Memory B cell (primary cell): ENCODE results near the gene DCAF7.
A peak's percentile ranks its signal among the peaks of the same experiment; 100 is the strongest.

Source experiments
- ATAC-seq: fragments of 150-1000 bp; cut with Tn5 transposase; 2 replicates; pipeline ENCODE4 v1.10.0; 2021; ENCODE audit warnings: low read depth, mild to moderate bottlenecking, moderate library complexity
- DNase-seq, 2 donors: peaks; one replicate each; pipeline ENCODE4 v3.0.0; 2022; ENCODE audit warnings: low spot score in 2 of 2
- H3K27ac Mint-ChIP-seq: one replicate; pipeline ENCODE4 v1.8.0; 2022; ENCODE audit warnings: mild to moderate bottlenecking, moderate library complexity, mixed read lengths
- H3K27me3 Mint-ChIP-seq: one replicate; pipeline ENCODE4 v1.8.0; 2022; ENCODE audit warnings: mixed read lengths
- H3K36me3 Mint-ChIP-seq: one replicate; pipeline ENCODE4 v1.8.0; 2022; ENCODE audit warnings: mild to moderate bottlenecking, mixed read lengths
- H3K4me1 Mint-ChIP-seq: one replicate; pipeline ENCODE4 v1.8.0; 2022; ENCODE audit warnings: mixed read lengths
- H3K4me3 Mint-ChIP-seq: one replicate; pipeline ENCODE4 v1.8.0; 2022; ENCODE audit warnings: mild to moderate bottlenecking, moderate library complexity, mixed read lengths
- H3K9me3 Mint-ChIP-seq: one replicate; pipeline ENCODE4 v1.8.0; 2022; ENCODE audit warnings: mixed read lengths

DCAF7 gene

DNA sequence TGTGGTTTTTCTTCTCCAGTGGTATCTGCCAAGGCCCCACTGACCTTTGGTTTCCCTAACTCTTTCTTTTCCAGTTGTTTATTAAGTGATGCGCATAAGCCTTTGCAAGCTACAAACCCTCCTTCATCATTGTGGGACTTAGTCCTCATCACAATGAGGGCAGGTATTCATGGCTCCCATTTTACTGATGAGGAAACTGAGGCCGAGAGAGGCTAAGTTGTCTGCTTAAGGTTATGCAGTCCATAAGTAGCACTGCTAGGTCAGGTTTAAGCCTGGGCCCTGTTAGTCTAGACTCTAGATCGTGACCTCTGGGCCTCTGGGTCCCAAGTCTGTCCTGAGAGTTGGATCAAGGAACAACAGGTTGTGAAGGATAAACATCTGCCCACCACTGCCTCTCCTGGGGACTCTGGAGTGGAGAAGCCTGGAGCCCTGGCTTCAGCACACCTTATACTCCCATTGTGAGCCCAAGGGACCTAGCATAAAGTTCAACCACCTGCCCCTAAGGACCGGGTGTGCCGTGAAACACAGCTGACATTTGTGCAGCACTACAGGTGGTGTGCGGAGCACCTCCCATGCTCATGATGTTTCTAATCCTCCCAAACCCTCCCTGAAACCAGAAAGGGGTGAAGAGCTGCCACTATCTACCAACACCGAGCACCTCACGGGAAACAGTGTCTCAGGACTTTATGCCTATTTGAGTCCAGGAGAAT, 32.3 kb upstream of the DCAF7 start:
- no peaks in the 10 kb centered on the region for H3K9me3 Mint-ChIP-seq
- peaks cover 11% of the 10 kb centered on the region for H3K27me3 Mint-ChIP-seq
- no peaks in the 10 kb centered on the region for H3K36me3 Mint-ChIP-seq
- no peak overlapping the region for H3K27ac Mint-ChIP-seq
- peaks cover 3% of the 10 kb centered on the region for H3K4me1 Mint-ChIP-seq
- no peak for DNase-seq
- no peak for ATAC-seq
- H3K4me3 Mint-ChIP-seq = no peak overlapping the region

DNA sequence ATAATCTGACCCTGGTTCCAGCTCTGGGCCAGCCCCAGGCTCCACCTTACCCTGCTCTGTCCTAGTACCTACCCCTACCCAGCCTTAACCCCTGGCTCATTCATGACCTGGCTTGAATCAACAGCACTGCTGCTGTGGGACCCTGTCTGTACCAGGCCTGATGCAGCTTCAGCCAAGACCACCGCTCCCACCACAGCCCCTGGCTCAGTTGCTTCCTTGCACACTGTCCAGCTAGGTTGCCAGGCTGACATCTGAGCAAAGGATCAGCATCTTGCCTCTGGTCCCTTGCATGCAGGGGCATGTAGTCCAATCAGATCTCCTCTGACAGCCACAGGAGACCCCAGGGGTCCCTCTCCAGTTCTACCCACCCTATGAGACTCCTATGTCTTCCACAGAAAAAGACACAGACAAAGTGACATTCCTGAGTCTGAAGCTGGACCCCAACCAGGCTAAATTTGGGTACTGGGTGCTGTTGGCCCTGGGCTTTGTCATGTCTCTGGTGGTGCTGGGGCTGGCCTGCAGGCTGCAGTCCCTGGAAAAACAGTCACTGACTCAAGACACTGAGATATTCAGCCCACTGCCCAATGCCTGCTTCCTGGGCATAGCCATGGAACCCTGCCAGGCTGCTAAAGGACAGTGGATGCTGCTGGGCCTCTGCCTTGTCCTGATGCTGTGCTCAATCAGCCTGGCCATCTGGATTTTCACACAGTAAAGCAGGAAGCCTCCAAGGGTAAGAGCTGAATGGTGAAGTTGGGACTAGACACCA, 31.0 kb upstream of the DCAF7 start:
- ATAC-seq (no peak), DNase-seq (no peak)
- H3K9me3 Mint-ChIP-seq = peaks cover 3% of the 10 kb centered on the region
- H3K27ac Mint-ChIP-seq = no peak overlapping the region
- H3K36me3 Mint-ChIP-seq = no peaks in the 10 kb centered on the region
- H3K27me3 Mint-ChIP-seq = peaks cover 19% of the 10 kb centered on the region
- H3K4me1 Mint-ChIP-seq = peaks cover 7% of the 10 kb centered on the region
- H3K4me3 Mint-ChIP-seq = no peak overlapping the region

GRCh38 chr17:63519972-63520882, 30.1 kb upstream of the DCAF7 start:
- peaks cover 22% of the 10 kb centered on the region for H3K27me3 Mint-ChIP-seq
- no peak for DNase-seq

DNA sequence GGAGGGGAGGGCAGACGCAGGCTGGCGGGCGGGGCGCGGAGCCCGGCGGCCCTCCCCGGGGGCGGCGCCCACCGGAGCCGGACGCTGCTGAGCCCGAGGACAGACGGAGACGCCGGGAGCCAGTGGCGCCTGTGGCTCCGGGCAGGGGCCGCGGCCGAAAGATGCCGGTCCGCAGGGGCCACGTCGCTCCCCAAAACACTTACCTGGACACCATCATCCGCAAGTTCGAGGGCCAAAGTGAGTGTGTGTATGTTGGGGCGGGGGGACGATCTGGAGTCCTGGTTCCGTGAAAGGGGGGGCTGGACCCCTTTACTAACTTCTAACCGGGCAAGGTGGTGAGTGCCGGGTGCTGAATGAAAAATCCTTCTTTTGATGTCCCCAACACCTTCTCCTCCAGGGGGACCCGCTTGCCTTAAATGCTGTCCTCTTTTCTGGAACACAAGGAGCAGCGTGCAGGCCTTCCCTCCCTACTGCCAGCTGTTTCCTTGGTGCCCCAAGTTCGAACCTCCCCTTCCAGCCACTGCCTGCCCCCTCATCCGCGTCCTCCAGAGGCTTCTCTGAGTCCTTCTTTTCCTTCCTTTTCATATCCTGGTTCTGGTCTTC, 26.9 kb upstream of the DCAF7 start, which contains the start of gene KCNH6:
Gene KCNH6, plus strand, starts transcription at position 106 of the 603 bp plus-strand sequence. Its CDS starts 56 bp downstream, at position 162.
- H3K4me3 Mint-ChIP-seq = peak within 1 kb of the TSS; percentile 40

More at GRCh38 chr17:63519972-63520882, 30.1 kb upstream of the DCAF7 start:
- no peak overlapping the region for H3K4me3 Mint-ChIP-seq
- no peaks in the 10 kb centered on the region for H3K36me3 Mint-ChIP-seq
- peaks cover 7% of the 10 kb centered on the region for H3K4me1 Mint-ChIP-seq
- H3K9me3 Mint-ChIP-seq = peaks cover 3% of the 10 kb centered on the region
- no peak for ATAC-seq
- H3K27ac Mint-ChIP-seq = no peak overlapping the region

DNA sequence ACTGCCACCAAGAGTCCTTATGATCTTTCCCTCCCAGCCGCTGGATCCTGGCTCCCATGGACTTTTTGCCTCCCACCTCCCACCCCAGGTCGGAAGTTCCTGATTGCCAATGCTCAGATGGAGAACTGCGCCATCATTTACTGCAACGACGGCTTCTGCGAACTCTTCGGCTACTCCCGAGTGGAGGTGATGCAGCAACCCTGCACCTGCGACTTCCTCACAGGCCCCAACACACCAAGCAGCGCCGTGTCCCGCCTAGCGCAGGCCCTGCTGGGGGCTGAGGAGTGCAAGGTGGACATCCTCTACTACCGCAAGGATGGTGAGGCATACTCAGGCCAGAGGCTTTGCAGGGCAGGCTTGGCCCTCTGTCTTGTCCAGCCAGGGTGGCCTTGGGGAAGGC, 26.2 kb upstream of the DCAF7 start:
- Mint-ChIP-seq H3K27ac (no peak overlapping the region), H3K4me1 (peaks cover 5% of the 10 kb centered on the region), H3K4me3 (peak overlapping the region; percentile 40), H3K36me3 (no peaks in the 10 kb centered on the region), H3K9me3 (peaks cover 3% of the 10 kb centered on the region), H3K27me3 (peaks cover 26% of the 10 kb centered on the region)
- DNase-seq (no peak), ATAC-seq (no peak)

More for the DNA sequence above, 26.9 kb upstream of the DCAF7 start, which contains the start of gene KCNH6:
- no peaks in the 10 kb centered on the region for H3K36me3 Mint-ChIP-seq
- H3K4me1 Mint-ChIP-seq = peaks cover 5% of the 10 kb centered on the region
- no peak within 1 kb of the TSS for H3K27ac Mint-ChIP-seq
- peaks cover 26% of the 10 kb centered on the region for H3K27me3 Mint-ChIP-seq
- ATAC-seq (no peak), DNase-seq (no peak)
- H3K9me3 Mint-ChIP-seq = peaks cover 3% of the 10 kb centered on the region

GRCh38 chr17:63525190-63525946, 24.9 kb upstream of the DCAF7 start:
- H3K27ac Mint-ChIP-seq = no peak overlapping the region
- peaks cover 26% of the 10 kb centered on the region for H3K27me3 Mint-ChIP-seq
- no peak overlapping the region for H3K4me3 Mint-ChIP-seq
- ATAC-seq = no peak
- DNase-seq = no peak
- peaks cover 5% of the 10 kb centered on the region for H3K4me1 Mint-ChIP-seq
- no peaks in the 10 kb centered on the region for H3K36me3 Mint-ChIP-seq
- H3K9me3 Mint-ChIP-seq = peaks cover 3% of the 10 kb centered on the region

GRCh38 chr17:63526861-63527260, 23.4 kb upstream of the DCAF7 start:
- peaks cover 3% of the 10 kb centered on the region for H3K9me3 Mint-ChIP-seq
- no peak overlapping the region for H3K4me3 Mint-ChIP-seq
- no peak overlapping the region for H3K27ac Mint-ChIP-seq
- no peaks in the 10 kb centered on the region for H3K36me3 Mint-ChIP-seq
- H3K27me3 Mint-ChIP-seq = peaks cover 23% of the 10 kb centered on the region
- peaks cover 5% of the 10 kb centered on the region for H3K4me1 Mint-ChIP-seq
- ATAC-seq = no peak
- no peak for DNase-seq

- H3K4me3 Mint-ChIP-seq = no peak overlapping the region
- H3K27me3 Mint-ChIP-seq = peaks cover 20% of the 10 kb centered on the region
- H3K27ac Mint-ChIP-seq = no peak overlapping the region
- DNase-seq (no peak), ATAC-seq (no peak)
- peaks cover 3% of the 10 kb centered on the region for H3K9me3 Mint-ChIP-seq
- peaks cover 5% of the 10 kb centered on the region for H3K4me1 Mint-ChIP-seq
- no peaks in the 10 kb centered on the region for H3K36me3 Mint-ChIP-seq
Observed at GRCh38 chr17:63528183-63528582, 22.1 kb upstream of the DCAF7 start.

DNA sequence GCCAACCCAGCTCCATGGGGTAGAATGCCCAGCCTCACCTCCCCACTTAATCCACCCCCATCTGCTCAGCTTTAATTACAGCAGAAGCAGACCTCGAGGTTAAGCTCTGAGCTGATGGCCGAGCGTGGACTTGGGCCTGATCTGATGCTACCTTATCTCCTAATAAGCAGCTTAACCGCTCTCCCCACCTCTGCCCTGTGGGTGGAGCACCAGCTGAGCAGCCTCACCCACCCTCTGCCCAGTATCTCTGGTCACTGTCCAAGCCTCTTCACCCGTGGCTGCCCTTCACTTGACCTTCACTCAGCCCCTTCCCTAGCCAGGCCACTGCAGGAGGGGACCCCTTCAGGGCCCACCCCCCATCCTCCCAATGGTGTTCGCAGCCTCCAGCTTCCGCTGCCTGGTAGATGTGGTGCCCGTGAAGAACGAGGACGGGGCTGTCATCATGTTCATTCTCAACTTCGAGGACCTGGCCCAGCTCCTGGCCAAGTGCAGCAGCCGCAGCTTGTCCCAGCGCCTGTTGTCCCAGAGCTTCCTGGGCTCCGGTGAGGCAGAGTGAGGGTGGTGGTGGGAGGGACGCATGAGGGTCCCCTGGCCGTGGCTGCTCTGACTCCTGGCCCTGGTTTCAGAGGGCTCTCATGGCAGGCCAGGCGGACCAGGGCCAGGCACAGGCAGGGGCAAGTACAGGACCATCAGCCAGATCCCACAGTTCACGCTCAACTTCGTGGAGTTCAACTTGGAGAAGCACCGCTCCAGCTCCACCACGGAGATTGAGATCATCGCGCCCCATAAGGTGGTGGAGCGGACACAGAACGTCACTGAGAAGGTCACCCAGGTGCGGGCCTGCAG, 20.3 kb upstream of the DCAF7 start:
- peaks cover 16% of the 10 kb centered on the region for H3K27me3 Mint-ChIP-seq
- no peaks in the 10 kb centered on the region for H3K9me3 Mint-ChIP-seq
- ATAC-seq = no peak
- H3K4me3 Mint-ChIP-seq = no peak overlapping the region
- no peak for DNase-seq
- H3K27ac Mint-ChIP-seq = no peak overlapping the region
- no peaks in the 10 kb centered on the region for H3K36me3 Mint-ChIP-seq
- no peaks in the 10 kb centered on the region for H3K4me1 Mint-ChIP-seq

DNA sequence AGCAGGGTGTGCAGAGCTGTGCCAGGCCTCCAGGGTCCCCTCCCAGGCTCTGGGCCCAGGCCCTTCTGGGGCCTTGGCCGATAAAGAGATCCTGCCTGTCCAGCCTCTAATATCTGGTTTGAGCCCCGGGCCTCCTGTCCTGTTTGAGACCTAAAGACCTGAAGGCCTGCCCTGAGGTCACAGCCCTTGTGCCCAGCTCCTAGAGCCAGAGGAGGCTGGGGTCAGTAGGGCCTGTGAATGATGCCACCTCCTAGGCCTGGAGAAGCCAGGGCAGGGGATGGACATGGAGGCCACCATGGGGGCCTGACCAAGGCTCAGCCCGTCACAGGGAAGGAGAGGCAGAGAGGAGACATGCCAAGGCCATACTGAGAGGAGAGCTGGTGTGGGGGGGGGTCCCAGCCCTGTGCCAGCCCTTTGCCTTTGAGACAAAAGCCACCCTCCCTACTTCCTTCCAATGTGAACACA, 19.7 kb upstream of the DCAF7 start:
- H3K36me3 Mint-ChIP-seq = no peaks in the 10 kb centered on the region
- no peaks in the 10 kb centered on the region for H3K4me1 Mint-ChIP-seq
- no peaks in the 10 kb centered on the region for H3K9me3 Mint-ChIP-seq

GRCh38 chr17:63531022-63531965, 19.0 kb upstream of the DCAF7 start:
- Mint-ChIP-seq H3K4me3 (no peak overlapping the region), H3K9me3 (no peaks in the 10 kb centered on the region), H3K4me1 (no peaks in the 10 kb centered on the region), H3K27ac (no peak overlapping the region), H3K36me3 (no peaks in the 10 kb centered on the region), H3K27me3 (peaks cover 16% of the 10 kb centered on the region)
- no peak for ATAC-seq
- no peak for DNase-seq

More for the DNA sequence above, 19.7 kb upstream of the DCAF7 start:
- ATAC-seq (no peak), DNase-seq (no peak)
- no peak overlapping the region for H3K27ac Mint-ChIP-seq
- H3K4me3 Mint-ChIP-seq = no peak overlapping the region
- H3K27me3 Mint-ChIP-seq = peaks cover 14% of the 10 kb centered on the region
